GM19025 (cell line): Measurements from ENCODE around the gene PTPN5.
"Not testable (repeated sequence)": the region's sequence is repeated elsewhere in the genome, so short reads cannot be mapped to it uniquely, and the experiment has no call there.

ENCODE experiments used
- ATAC-seq: cut with Tn5 transposase; IDR thresholded peaks from one replicate; pipeline ENCODE4 v1.9.1; 2021; ENCODE audit warnings: mild to moderate bottlenecking, low read depth, moderate library complexity; ENCODE audit not compliant: unreplicated experiment

The PTPN5 gene

DNA sequence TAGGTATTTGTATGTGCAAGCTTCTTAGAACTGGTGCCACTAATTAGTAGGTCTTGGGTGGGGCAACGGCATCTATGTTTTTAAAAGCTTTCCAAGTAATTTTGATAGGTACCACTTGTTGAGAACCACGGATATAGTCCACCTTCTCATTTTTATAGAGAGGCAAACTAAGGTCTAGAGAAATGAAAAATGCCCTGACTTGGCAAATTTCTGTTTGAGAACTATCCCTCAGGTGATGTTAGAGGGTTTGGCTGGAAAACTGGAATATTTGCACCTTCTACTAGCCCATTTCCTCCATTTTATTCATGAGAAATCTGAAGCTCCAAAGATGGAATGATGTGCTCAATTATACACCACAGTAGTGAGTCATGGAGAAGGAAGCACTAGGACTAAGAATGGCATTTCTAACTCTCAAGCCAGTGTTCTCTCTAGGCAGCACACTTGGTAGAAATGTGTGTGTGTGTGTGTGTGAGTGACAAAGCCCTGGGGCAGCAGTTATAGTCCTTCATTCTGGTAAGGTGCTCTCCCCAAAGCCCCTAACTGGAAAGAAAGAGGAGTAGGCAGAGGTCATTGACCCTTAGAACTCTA, 94.9 kb downstream of the PTPN5 start:
- no peak for ATAC-seq

DNA sequence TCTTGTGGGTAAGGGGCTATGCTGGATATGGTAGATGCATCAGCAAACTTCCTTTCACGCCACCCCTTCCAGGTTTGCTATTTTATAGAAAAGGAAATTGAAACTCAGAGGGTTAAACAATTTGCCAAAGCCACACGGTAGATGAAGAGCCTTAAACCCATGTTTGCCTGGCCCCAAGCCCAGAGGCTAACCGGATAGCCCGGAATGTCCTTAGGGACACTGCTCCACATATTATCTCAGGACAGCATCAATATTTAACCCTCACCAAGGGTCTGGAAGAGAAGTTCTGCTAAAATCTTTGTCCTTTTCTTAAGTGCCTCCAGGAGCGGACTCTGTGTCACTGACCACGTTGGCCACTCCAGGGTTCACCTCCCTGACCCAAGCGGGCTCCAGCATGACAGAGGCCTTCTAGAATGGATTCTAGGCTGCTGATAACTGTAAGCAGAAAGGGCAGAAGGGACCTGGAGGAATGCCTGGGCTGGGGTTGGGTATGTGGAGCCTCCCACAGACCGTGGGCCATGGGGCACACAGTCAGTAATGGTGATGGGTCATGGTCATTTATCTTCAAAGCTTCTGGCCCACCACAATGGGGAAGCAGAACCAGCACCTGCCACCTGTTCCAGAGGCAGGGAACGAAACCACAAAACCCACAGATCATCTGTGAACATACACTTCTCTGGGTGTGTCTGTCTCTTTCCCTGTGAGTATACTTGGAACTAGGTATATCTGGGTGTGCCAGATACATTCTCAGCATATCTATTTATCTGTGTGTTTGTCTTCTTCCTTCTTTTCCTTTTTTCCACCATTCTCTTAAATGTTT, 98.4 kb downstream of the PTPN5 start:
- ATAC-seq = no peak

DNA sequence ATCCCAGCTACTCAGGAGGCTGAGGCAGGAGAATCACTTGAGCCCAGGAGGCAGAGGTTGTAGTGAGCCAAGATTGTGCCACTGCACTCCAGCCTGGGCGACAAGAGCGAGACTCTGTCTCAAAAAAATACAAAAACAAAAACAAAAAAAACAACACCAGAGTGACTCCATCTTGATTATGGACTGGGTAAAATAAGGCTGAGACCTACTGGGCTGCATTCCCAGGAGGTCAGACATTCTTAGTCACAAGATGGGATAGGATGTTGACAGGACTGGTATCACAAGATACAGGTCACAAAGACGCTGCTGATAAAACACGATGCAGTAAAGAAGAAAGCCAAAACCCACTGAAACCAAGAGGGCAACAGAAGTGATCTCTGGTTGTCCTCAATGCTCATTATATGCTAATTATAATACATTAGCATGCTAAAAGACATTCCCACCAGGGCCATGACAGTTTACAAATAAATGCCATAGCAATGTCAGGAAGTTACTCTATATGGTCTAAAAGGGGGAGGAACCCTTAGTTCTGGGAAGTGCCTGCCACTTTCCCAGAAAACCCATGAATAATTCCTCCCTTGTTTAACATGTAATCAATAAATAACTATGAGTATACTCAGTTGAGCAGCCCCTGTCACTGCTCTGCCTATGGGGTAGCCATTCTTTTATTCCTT, 100.0 kb downstream of the PTPN5 start:
- not testable (repeated sequence) for ATAC-seq

DNA sequence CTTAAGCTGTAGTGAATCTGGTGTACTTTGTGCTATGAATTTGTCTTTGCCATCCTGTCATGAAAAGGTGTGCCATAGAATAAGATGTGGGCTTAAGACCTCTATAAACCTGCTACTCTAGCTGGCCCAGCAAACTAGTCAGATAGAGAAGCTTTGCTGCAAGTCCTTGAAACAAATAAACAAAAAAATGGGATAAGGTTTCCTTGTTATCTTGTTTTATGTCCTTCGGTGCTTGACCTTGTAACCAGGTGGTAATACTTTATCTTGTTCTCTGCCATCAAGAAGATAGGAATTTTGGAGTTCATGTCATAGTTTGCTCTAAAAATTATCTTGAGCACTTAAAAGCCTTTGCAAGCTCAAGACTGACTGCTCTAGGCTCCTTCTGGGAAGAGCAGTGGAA, 107.3 kb downstream of the PTPN5 start:
- ATAC-seq = no peak

DNA sequence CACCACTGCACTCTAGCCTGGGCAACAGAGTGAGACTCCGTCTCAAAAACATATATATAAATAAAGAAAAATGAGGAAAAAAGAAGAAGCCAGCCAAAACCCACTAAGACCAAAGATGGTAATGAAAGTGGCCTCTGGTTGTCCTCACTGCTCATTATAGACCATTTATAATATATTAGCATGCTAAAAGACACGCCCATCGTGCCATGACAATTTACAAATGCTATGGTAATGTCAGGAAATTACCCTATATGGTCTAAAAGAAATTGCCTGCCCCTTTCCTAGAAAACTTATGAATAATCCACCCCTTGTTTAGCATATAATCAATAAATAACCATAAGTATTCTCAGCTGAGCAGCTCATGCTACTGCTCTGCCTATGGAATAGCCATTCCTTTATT, 109.1 kb downstream of the PTPN5 start:
- no peak for ATAC-seq

DNA sequence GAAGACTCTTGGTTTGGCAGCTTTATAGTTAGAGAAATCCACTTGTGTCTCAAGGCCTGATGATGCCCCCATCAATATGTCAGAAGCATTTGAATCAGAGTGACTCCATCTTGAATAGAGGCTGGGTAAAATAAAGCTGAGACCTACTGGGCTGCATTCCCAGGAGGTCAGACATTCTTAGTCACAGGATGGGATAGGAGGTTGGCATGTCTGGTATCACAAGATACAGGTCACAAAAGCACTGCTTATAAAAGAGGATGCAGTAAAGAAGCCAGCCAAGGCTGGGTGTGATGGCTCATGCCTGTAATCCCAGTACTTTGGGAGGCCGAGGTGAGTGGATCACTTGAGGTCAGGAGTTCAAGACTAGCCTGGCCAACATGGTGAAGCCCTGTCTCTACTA, 109.6 kb downstream of the PTPN5 start:
- ATAC-seq = not testable (repeated sequence)
